ENCODE measurements around the gene USP22. TPM values are rescaled to one million over a fixed set of nuclear protein-coding genes. Genes with fewer than 3 reads are reported as not detected.

Gene USP22
- total and polyA plus RNA-seq, 2 of the 13 experiments (the other 11 are each of a cell fraction or from before 2014, with no cell fraction given) = 98.0 to 130 TPM

GRCh38 chr17:21042458-21043295 lies at the start of gene USP22 (continued):
- TF ChIP-seq UBTF (CRISPR knock-in tag; IDR thresholded peaks at IDR 0.05) (0 out of 2 replicates have a peak, but pooled peaks have one; percentile 30), TIGD3 (CRISPR knock-in tag; IDR thresholded peaks at IDR 0.05; ENCODE audit: borderline replicate concordance) (no peak), ZBTB14 (CRISPR knock-in tag; IDR thresholded peaks at IDR 0.05) (peak; percentile 58), ZNF883 (CRISPR knock-in tag; IDR thresholded peaks at IDR 0.05; ENCODE audit: not compliant biosample characterization) (peak; percentile 73), SOX5 (CRISPR knock-in tag; IDR thresholded peaks at IDR 0.05; ENCODE audit: borderline replicate concordance) (no peak), MED13 (CRISPR knock-in tag; IDR thresholded peaks at IDR 0.05) (0 out of 2 replicates have a peak, but pooled peaks have one; percentile 36), ZNF670 (CRISPR knock-in tag; IDR thresholded peaks at IDR 0.05; ENCODE audit: borderline replicate concordance) (no peak; the same call in 1 of the 2 replicates), SNAI1 (CRISPR knock-in tag; IDR thresholded peaks at IDR 0.05; ENCODE audit: borderline replicate concordance) (0 out of 2 replicates have a peak, but pooled peaks have one; percentile 12), ZNF34 (CRISPR knock-in tag; IDR thresholded peaks at IDR 0.05; ENCODE audit: borderline replicate concordance) (0 out of 2 replicates have a peak, but pooled peaks have one; percentile 24), E2F1 (CRISPR knock-in tag; IDR thresholded peaks at IDR 0.05) (no peak), PRMT3 (CRISPR knock-in tag; IDR thresholded peaks at IDR 0.05; ENCODE audit: borderline replicate concordance, low read depth) (0 out of 2 replicates have a peak, but pooled peaks have one; percentile 34), ZSCAN31 (CRISPR knock-in tag; IDR thresholded peaks at IDR 0.05; ENCODE audit: low read depth) (no peak; the same call in 1 of the 2 replicates), ZNF207 (IDR thresholded peaks at IDR 0.05; ENCODE audit: borderline replicate concordance) (no peak), IKZF4 (CRISPR knock-in tag; IDR thresholded peaks at IDR 0.05; ENCODE audit: borderline replicate concordance, low read depth, not compliant biosample characterization) (peak; percentile 48), HNRNPLL (IDR thresholded peaks at IDR 0.05; ENCODE audit: low read depth, low read length, poor library complexity, severe bottlenecking) (peak; percentile 91), ZSCAN12 (CRISPR knock-in tag; IDR thresholded peaks at IDR 0.05) (peak; percentile 38; the same call in 1 of the 2 replicates)
